ENCODE measurements around the gene P3H4. TPM values are rescaled to one million over a fixed set of nuclear protein-coding genes. Genes with fewer than 3 reads are reported as not detected.

The P3H4 gene
- total RNA-seq, 2 donors from 2014 or later, result 20.7 to 41.0 TPM

DNA sequence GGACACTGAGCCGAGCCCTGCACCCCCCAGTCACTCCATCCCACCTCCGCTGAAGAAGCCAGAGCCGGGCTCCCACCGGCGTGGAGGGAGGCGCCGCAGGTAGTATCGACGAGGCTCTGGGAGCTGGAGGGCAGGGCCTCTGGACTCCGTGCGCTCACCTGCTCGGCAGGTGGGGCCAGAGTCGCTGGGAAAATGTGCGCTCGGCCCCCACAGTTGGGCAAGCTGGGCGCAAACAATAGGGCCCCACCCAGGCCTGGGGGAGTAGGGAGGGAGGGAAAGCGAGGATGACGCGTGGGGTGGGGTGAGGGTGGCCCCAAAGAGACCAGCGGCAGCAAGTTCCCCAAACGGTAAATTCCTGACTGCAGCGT is 25.9 kb downstream of the P3H4 start:
- H3K4me1 ChIP-seq (ENCODE audit: control insufficient read depth in 1 of 2, low read depth in 2 of 2), result peaks cover 26 to 50% of the 10 kb centered on the region in 2 donors
- H3K27ac ChIP-seq, result peak overlapping the region; percentile 37 to 58
- no peak for ATAC-seq (ENCODE audit: insufficient number of reproducible peaks, low FRiP score, low read depth)
- TF ChIP-seq, protein P1, sequence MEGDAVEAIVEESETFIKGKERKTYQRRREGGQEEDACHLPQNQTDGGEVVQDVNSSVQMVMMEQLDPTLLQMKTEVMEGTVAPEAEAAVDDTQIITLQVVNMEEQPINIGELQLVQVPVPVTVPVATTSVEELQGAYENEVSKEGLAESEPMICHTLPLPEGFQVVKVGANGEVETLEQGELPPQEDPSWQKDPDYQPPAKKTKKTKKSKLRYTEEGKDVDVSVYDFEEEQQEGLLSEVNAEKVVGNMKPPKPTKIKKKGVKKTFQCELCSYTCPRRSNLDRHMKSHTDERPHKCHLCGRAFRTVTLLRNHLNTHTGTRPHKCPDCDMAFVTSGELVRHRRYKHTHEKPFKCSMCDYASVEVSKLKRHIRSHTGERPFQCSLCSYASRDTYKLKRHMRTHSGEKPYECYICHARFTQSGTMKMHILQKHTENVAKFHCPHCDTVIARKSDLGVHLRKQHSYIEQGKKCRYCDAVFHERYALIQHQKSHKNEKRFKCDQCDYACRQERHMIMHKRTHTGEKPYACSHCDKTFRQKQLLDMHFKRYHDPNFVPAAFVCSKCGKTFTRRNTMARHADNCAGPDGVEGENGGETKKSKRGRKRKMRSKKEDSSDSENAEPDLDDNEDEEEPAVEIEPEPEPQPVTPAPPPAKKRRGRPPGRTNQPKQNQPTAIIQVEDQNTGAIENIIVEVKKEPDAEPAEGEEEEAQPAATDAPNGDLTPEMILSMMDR (IDR thresholded peaks at IDR 0.05), result no peak
- H3K4me3 ChIP-seq, result peak overlapping the region; percentile 88
- no peaks in the 10 kb centered on the region for H3K9me3 ChIP-seq
- no peaks in the 10 kb centered on the region for H3K27me3 ChIP-seq (replicated peaks; ENCODE audit: insufficient read depth)
- no peaks in the 10 kb centered on the region for H3K36me3 ChIP-seq
- DNase-seq (ENCODE audit: low spot score), result no peak

DNA sequence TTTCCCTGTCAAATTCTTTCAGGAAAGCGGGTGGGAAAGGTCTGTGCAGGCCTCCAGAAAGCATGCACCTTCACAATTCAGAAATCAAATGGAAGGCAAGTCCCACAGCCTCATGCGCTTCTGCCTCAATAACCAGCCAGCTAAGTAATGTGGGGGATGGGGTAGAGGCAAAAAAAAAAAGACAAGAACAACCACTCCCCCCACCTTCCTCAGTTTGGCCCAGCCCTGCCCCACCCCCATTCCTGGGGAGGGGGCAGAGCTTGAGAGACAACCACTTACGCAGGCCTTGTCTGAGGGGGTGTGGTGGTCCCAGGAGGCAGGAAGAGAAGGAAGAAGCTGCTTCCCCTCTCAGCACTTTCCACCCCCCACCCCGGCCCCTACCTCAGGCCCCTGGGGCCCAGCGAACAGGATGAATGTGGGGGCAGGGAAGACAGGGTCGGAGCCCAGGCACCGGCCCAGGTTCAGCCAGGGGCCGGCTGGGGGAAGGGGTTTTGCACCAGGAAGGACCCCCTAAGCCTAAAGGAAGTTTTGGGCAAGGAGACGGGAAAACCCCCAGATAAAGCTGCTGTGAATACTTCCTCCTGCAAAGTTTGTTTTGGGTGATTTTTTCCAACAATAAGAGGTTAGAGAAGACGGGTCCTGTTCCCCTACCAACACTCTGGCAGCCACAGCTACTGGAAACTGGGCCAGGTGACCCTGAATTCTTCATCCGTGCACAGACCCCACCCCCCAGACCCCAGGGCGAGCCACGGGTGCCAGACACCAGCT is 26.5 kb downstream of the P3H4 start:
- peaks cover 26 to 51% of the 10 kb centered on the region in 2 donors for H3K4me1 ChIP-seq (ENCODE audit: control insufficient read depth in 1 of 2, low read depth in 2 of 2)
- TF ChIP-seq, protein P1 (IDR thresholded peaks at IDR 0.05), result no peak
- no peaks in the 10 kb centered on the region for H3K27me3 ChIP-seq (replicated peaks; ENCODE audit: insufficient read depth)
- no peak for DNase-seq (ENCODE audit: low spot score)
- H3K9me3 ChIP-seq, result no peaks in the 10 kb centered on the region
- H3K4me3 ChIP-seq, result peak overlapping the region; percentile 88
- no peaks in the 10 kb centered on the region for H3K36me3 ChIP-seq
- ATAC-seq (ENCODE audit: insufficient number of reproducible peaks, low FRiP score, low read depth), result no peak
- H3K27ac ChIP-seq, result peak overlapping the region; percentile 37 to 58

DNA sequence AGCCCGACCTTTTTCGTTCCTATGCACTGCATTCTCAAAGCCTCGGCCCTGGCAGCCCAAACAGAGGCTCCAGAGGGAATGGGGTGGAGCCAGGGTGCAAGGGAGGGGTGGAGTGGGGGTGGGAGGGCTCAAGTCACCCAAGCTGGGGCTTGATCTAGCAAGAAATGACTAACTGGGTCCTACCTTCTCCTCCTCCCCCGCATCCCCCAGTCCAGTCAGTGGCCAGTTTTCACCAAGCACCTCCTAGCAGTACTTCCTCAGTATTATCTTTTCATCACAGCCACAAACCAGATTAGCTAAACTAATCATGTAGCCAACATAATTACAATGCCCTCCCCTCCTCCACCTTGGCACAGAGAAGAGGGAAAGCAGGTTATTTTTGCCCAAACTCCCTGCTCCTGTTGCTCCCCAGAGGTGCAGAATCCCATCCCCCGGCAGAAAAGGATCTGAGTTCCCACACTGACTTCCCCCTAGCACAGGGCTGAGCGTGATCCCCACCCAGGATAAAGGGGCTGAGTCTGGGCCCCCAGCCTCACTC is 27.5 kb downstream of the P3H4 start:
- Histone ChIP-seq H3K36me3 (no peaks in the 10 kb centered on the region), H3K4me3 (peak overlapping the region; percentile 88), H3K27me3 (replicated peaks; ENCODE audit: insufficient read depth) (no peaks in the 10 kb centered on the region), H3K27ac (peak overlapping the region in 1 of 2 donors; percentile 37), H3K9me3 (no peaks in the 10 kb centered on the region), H3K4me1 (ENCODE audit: control insufficient read depth in 1 of 2, low read depth in 2 of 2) (peaks cover 26 to 51% of the 10 kb centered on the region in 2 donors)
- TF ChIP-seq, protein P1 (IDR thresholded peaks at IDR 0.05), result no peak
- DNase-seq (ENCODE audit: low spot score), result no peak
- ATAC-seq (ENCODE audit: insufficient number of reproducible peaks, low FRiP score, low read depth), result no peak

DNA sequence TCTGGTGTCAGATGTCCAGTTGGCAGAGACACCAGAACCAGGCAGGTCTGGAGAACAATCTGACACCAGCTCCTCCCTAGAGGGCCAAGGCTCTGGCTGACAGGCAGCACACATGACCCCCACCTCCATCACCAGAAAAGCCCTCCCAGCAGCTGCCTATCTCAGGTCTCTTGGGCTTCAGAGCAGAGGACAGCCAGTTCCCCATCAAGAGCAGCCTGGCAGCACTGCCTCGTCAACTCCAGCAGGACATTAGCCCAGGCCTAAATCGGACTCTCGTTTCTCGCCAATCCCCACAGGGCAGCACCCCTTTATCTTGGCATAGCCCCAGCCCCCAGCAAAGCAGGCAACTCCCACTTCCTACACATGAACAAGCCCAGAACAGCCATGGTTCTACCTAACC is 29.6 kb downstream of the P3H4 start:
- no peak for ATAC-seq (ENCODE audit: insufficient number of reproducible peaks, low FRiP score, low read depth)
- Histone ChIP-seq H3K27me3 (replicated peaks; ENCODE audit: insufficient read depth) (no peaks in the 10 kb centered on the region), H3K36me3 (no peaks in the 10 kb centered on the region), H3K4me3 (no peak overlapping the region), H3K4me1 (ENCODE audit: control insufficient read depth in 1 of 2, low read depth in 2 of 2) (peaks cover 35 to 70% of the 10 kb centered on the region in 2 donors), H3K9me3 (no peaks in the 10 kb centered on the region), H3K27ac (peak overlapping the region; percentile 62 to 66)
- no peak for DNase-seq (ENCODE audit: low spot score)
- TF ChIP-seq, protein P1 (IDR thresholded peaks at IDR 0.05), result no peak

DNA sequence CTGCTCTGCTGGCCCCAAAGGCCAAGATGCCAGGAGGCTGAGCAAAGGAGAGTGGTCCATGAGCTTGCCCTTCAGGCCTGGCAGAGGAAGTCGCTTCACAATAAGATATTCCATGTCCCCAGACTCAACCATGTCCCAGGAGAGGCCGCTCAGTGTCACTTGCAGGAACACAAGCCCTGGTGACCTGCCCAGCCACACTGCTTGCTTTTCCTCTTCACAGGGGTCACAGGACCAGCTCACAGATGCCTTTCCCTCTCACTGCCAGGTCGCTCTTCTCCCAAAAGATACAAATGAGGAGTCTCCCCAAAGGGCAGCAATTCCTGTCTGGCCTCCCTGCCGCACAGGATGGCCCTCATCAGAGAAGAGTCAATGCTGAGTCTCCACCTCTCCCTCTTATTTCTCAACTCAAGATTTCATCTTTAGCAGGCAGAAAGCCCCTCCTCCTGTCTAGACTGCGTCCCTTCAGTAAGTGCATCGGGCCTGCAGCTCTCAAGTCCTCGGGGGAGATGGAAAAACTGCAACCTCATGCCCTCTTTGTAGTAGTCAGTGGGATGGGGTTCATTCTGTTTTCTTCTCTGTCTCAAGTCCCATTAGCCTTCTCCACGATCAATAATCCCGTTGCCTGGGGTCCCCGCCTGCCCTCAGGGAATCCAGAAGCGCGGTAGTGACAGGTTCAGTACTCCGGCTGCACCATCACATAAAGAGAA is 30.2 kb downstream of the P3H4 start:
- Histone ChIP-seq H3K9me3 (no peaks in the 10 kb centered on the region), H3K36me3 (no peaks in the 10 kb centered on the region), H3K4me1 (ENCODE audit: control insufficient read depth in 1 of 2, low read depth in 2 of 2) (peaks cover 39 to 76% of the 10 kb centered on the region in 2 donors), H3K4me3 (no peak overlapping the region), H3K27me3 (replicated peaks; ENCODE audit: insufficient read depth) (no peaks in the 10 kb centered on the region), H3K27ac (peak overlapping the region; percentile 62 to 66)
- DNase-seq (ENCODE audit: low spot score) (no peak), ATAC-seq (ENCODE audit: insufficient number of reproducible peaks, low FRiP score, low read depth) (no peak)
- TF ChIP-seq, protein P1 (IDR thresholded peaks at IDR 0.05), result no peak
